Amniotic stem cell (primary cell): Measurements from ENCODE around the gene OR2J1.
"Not testable (repeated sequence)": the region's sequence is repeated elsewhere in the genome, so short reads cannot be mapped to it uniquely, and the experiment has no call there.

Source experiments
- DNase-seq: peaks from one replicate; lab custom pipeline; 2025; lab: John Stamatoyannopoulos, UW

OR2J1 gene

GRCh38 chr6:29099190-29099589 is at the start of gene OR2J1:
Gene OR2J1, plus strand, starts transcription at chr6:29099490. Its CDS starts 1,453 bp downstream, at chr6:29100943.
- no peak for DNase-seq

GRCh38 chr6:29051680-29052079 is 47.6 kb upstream of the OR2J1 start:
- DNase-seq: no peak

GRCh38 chr6:29071831-29072723 is 27.2 kb upstream of the OR2J1 start:
- DNase-seq: no peak

GRCh38 chr6:29079203-29079602 is 20.1 kb upstream of the OR2J1 start:
- no peak for DNase-seq

- no peak for DNase-seq
Measured at GRCh38 chr6:29081312-29081711, 18.0 kb upstream of the OR2J1 start.

GRCh38 chr6:29082457-29082856 is 16.8 kb upstream of the OR2J1 start:
- DNase-seq: no peak

- DNase-seq: no peak
Measured at GRCh38 chr6:29087213-29087612, 12.1 kb upstream of the OR2J1 start, which contains the start of gene OR2B3. Gene OR2B3, minus strand, starts transcription at chr6:29087313. Its CDS starts 65 bp downstream, at chr6:29087248.

GRCh38 chr6:29092957-29093356 is 6.3 kb upstream of the OR2J1 start:
- no peak for DNase-seq

GRCh38 chr6:29097803-29098202 is 1.5 kb upstream of the OR2J1 start:
- no peak for DNase-seq

GRCh38 chr6:29107758-29108157 is 8.5 kb downstream of the OR2J1 start, which contains the start of gene OR2J3:
Gene OR2J3, plus strand, starts transcription at chr6:29108058. Its CDS starts 3,833 bp downstream, at chr6:29111891.
- no peak for DNase-seq

- DNase-seq: no peak
Measured at GRCh38 chr6:29112135-29112534, 12.8 kb downstream of the OR2J1 start.

- not testable (repeated sequence) for DNase-seq
Measured at GRCh38 chr6:29114964-29115363, 15.7 kb downstream of the OR2J1 start.

- no peak for DNase-seq
Measured at GRCh38 chr6:29129326-29130012, 30.2 kb downstream of the OR2J1 start.

- no peak for DNase-seq
Measured at GRCh38 chr6:29130644-29131043, 31.4 kb downstream of the OR2J1 start.

- no peak for DNase-seq
Measured at GRCh38 chr6:29131691-29132090, 32.4 kb downstream of the OR2J1 start.

GRCh38 chr6:29137724-29138123 is 38.4 kb downstream of the OR2J1 start:
- DNase-seq: no peak

GRCh38 chr6:29141606-29142005 is 42.3 kb downstream of the OR2J1 start:
- no peak for DNase-seq

GRCh38 chr6:29142309-29142708 is 43.0 kb downstream of the OR2J1 start:
- DNase-seq: no peak

GRCh38 chr6:29146179-29146578 is 46.9 kb downstream of the OR2J1 start:
- DNase-seq: no peak

- DNase-seq: no peak
Measured at GRCh38 chr6:29147074-29147473, 47.8 kb downstream of the OR2J1 start.

GRCh38 chr6:29149444-29149843 is 50.2 kb downstream of the OR2J1 start:
- DNase-seq: not testable (repeated sequence)
